ENCODE measurements around the gene NABP2. TPM values are rescaled to one million over a fixed set of nuclear protein-coding genes. Genes with fewer than 3 reads are reported as not detected.
"Not testable (repeated sequence)": the region's sequence is repeated elsewhere in the genome, so short reads cannot be mapped to it uniquely, and the experiment has no call there.

Gene NABP2
- total and polyA plus RNA-seq, 7 donors = 27.1 to 65.7 (median 31.0) TPM

GRCh38 chr12:56260380-56260779 lies 36.2 kb downstream of the NABP2 start:
- ATAC-seq (no peak), DNase-seq (no peak)
- Histone ChIP-seq H3K4me1 (peaks cover 39% of the 10 kb centered on the region), H3K4me3 (peak overlapping the region; percentile 2), H3K27me3 (ENCODE audit: insufficient read depth in 3 of 3, low read length in 2 of 3) (no peaks in the 10 kb centered on the region), H3K36me3 (ENCODE audit: insufficient read depth in 1 of 2, low read depth in 1 of 2) (peaks cover 3 to 16% of the 10 kb centered on the region in 2 donors), H3K27ac (peak overlapping the region; percentile 83), H3K9me3 (no peaks in the 10 kb centered on the region)
- 41 to 68% (median 54%) methylated on average over 8 of the region's 8 CpGs for WGBS, 3 donors
- intact Hi-C loops (cut with DNase I) = no loop called here
- TF ChIP-seq, protein P1, sequence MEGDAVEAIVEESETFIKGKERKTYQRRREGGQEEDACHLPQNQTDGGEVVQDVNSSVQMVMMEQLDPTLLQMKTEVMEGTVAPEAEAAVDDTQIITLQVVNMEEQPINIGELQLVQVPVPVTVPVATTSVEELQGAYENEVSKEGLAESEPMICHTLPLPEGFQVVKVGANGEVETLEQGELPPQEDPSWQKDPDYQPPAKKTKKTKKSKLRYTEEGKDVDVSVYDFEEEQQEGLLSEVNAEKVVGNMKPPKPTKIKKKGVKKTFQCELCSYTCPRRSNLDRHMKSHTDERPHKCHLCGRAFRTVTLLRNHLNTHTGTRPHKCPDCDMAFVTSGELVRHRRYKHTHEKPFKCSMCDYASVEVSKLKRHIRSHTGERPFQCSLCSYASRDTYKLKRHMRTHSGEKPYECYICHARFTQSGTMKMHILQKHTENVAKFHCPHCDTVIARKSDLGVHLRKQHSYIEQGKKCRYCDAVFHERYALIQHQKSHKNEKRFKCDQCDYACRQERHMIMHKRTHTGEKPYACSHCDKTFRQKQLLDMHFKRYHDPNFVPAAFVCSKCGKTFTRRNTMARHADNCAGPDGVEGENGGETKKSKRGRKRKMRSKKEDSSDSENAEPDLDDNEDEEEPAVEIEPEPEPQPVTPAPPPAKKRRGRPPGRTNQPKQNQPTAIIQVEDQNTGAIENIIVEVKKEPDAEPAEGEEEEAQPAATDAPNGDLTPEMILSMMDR (IDR thresholded peaks at IDR 0.05) = no peak

DNA sequence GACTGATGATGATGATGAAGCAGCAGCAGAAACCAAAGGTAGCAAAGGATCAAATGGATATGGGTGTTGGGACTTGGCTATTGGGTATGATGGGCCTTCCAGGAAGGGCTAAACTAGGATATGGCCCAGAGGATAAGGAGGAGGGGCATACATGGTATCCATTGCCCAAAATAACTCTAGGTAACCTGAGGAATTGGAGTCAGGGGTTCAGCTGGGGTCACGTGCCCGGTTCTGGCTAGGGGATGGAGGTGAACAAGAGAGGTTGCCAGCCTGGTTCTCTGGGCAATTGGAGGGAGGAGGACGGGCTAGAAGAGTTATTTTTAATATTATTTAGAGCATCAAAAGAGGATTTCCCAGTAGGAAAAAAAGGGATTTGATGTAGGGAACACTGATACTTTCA lies 36.8 kb downstream of the NABP2 start:
- peak overlapping the region; percentile 83 for H3K27ac ChIP-seq
- intact Hi-C loops (cut with DNase I) = no loop called here
- H3K9me3 ChIP-seq = no peaks in the 10 kb centered on the region
- TF ChIP-seq, protein P1 (IDR thresholded peaks at IDR 0.05) = no peak
- peak in 1 of 2 donors; percentile 66 for DNase-seq
- peaks cover 36% of the 10 kb centered on the region for H3K4me1 ChIP-seq
- ATAC-seq = peak; percentile 28 to 43 (median 33)
- 27 to 33% (median 30%) methylated on average over 3 of the region's 3 CpGs for WGBS, 3 donors
- H3K4me3 ChIP-seq = no peak overlapping the region
- H3K36me3 ChIP-seq (ENCODE audit: insufficient read depth in 1 of 2, low read depth in 1 of 2) = peaks cover 0 to 11% of the 10 kb centered on the region in 2 donors
- H3K27me3 ChIP-seq (ENCODE audit: insufficient read depth in 3 of 3, low read length in 2 of 3) = no peaks in the 10 kb centered on the region

- peaks cover 31% of the 10 kb centered on the region for H3K4me1 ChIP-seq
- H3K27me3 ChIP-seq (ENCODE audit: insufficient read depth in 3 of 3, low read length in 2 of 3) = no peaks in the 10 kb centered on the region
- TF ChIP-seq, protein P1 (IDR thresholded peaks at IDR 0.05) = no peak
- 51 to 70% (median 56%) methylated on average over 5 of the region's 5 CpGs for WGBS, 3 donors
- no peak overlapping the region for H3K4me3 ChIP-seq
- H3K9me3 ChIP-seq = no peaks in the 10 kb centered on the region
- DNase-seq (peak in 1 of 2 donors; percentile 66), ATAC-seq (peak; percentile 49 to 74 (median 70))
- peak overlapping the region; percentile 83 for H3K27ac ChIP-seq
- intact Hi-C loops (cut with DNase I) = no loop called here
- peaks cover 0 to 3% of the 10 kb centered on the region in 2 donors for H3K36me3 ChIP-seq (ENCODE audit: insufficient read depth in 1 of 2, low read depth in 1 of 2)
These were observed 37.5 kb downstream of the NABP2 start for GRCh38 chr12:56261503-56262232.

GRCh38 chr12:56262955-56263354 lies 38.8 kb downstream of the NABP2 start:
- ATAC-seq; H3K27me3 ChIP-seq (ENCODE audit: insufficient read depth in 3 of 3, low read length in 2 of 3); H3K9me3 ChIP-seq; H3K4me3 ChIP-seq; intact Hi-C loops (cut with DNase I); DNase-seq; H3K36me3 ChIP-seq (ENCODE audit: insufficient read depth in 1 of 2, low read depth in 1 of 2); H3K27ac ChIP-seq: not testable (repeated sequence)
- 87 to 91% (median 90%) methylated on average over 7 of the region's 7 CpGs for WGBS, 3 donors
- H3K4me1 ChIP-seq = peaks cover 31% of the 10 kb centered on the region

DNA sequence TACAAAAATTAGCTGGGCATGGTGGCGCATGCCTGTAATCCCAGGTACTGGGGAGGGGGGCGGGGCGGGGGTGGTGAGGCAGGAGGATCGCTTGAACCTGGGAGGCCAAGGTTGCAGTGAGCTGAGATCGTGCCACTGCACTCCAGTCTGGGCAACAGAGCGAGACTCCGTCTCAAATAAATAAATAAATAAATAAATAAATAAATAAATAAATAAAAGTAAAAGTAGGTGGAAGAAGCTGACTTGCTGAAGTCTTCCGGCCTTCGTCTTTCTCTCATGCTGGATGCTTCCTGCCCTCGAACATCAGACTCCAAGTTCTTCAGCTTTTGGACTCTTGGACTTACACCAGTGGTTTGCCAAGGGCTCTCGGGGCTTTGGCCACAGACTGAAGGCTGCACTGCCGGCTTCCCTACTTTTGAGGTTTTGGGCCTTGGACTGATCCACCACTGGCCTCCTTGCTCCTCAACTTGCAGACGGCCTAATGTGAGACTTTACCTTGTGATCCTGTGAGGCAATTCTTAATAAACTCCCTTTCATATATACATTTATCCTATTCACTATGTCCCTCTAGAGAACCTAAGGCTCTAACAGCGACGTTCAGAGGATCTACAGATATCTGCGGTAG lies 42.0 kb downstream of the NABP2 start:
- Histone ChIP-seq H3K27ac (peak overlapping the region; percentile 96), H3K36me3 (ENCODE audit: insufficient read depth in 1 of 2, low read depth in 1 of 2) (peaks cover 2 to 18% of the 10 kb centered on the region in 2 donors), H3K4me1 (peaks cover 50% of the 10 kb centered on the region), H3K4me3 (peak overlapping the region; percentile 87)
- H3K27me3 ChIP-seq (ENCODE audit: insufficient read depth in 3 of 3, low read length in 2 of 3); H3K9me3 ChIP-seq; intact Hi-C loops (cut with DNase I); ATAC-seq; DNase-seq: not testable (repeated sequence)
- 42 to 50% (median 43%) methylated on average over 16 of the region's 16 CpGs for WGBS, 3 donors

Data from psoas muscle (tissue), 8 donors.